Measurements from ENCODE around the gene FILIP1L.

Gene FILIP1L

GRCh38 chr3:100002599-100003350, 111.5 kb downstream of the FILIP1L start:
- no peaks in the 10 kb centered on the region for H3K9me3 ChIP-seq (ENCODE audit: control insufficient read depth in 1 of 2, low read length in 2 of 2)
- no peaks in the 10 kb centered on the region for H3K27me3 ChIP-seq (ENCODE audit: low read depth, low read length)
- H3K4me3 ChIP-seq (ENCODE audit: low read depth in 1 of 2, low read length in 2 of 2), result no peak overlapping the region
- H3K4me1 ChIP-seq (ENCODE audit: control insufficient read depth in 1 of 2, insufficient read depth in 2 of 2, low read length in 2 of 2), result peaks cover 3 to 11% of the 10 kb centered on the region in 2 donors
- H3K36me3 ChIP-seq (ENCODE audit: control insufficient read depth in 1 of 2, insufficient read depth in 2 of 2, low read length in 2 of 2), result no peaks in the 10 kb centered on the region
- peak overlapping the region; percentile 41 for H3K27ac ChIP-seq (ENCODE audit: low read length)

- Histone ChIP-seq H3K27me3 (ENCODE audit: low read depth, low read length) (no peaks in the 10 kb centered on the region), H3K9me3 (ENCODE audit: control insufficient read depth in 1 of 2, low read length in 2 of 2) (no peaks in the 10 kb centered on the region), H3K4me1 (ENCODE audit: control insufficient read depth in 1 of 2, insufficient read depth in 2 of 2, low read length in 2 of 2) (peaks cover 3 to 5% of the 10 kb centered on the region in 2 donors), H3K4me3 (ENCODE audit: low read depth in 1 of 2, low read length in 2 of 2) (no peak overlapping the region), H3K36me3 (ENCODE audit: control insufficient read depth in 1 of 2, insufficient read depth in 2 of 2, low read length in 2 of 2) (no peaks in the 10 kb centered on the region), H3K27ac (ENCODE audit: low read length) (no peak overlapping the region)
Observed at GRCh38 chr3:100001526-100002270, 112.6 kb downstream of the FILIP1L start.

GRCh38 chr3:100001083-100001482, 113.2 kb downstream of the FILIP1L start:
- Histone ChIP-seq H3K27ac (ENCODE audit: low read length) (no peak overlapping the region), H3K27me3 (ENCODE audit: low read depth, low read length) (no peaks in the 10 kb centered on the region), H3K9me3 (ENCODE audit: control insufficient read depth in 1 of 2, low read length in 2 of 2) (no peaks in the 10 kb centered on the region), H3K4me3 (ENCODE audit: low read depth in 1 of 2, low read length in 2 of 2) (no peak overlapping the region), H3K36me3 (ENCODE audit: control insufficient read depth in 1 of 2, insufficient read depth in 2 of 2, low read length in 2 of 2) (no peaks in the 10 kb centered on the region), H3K4me1 (ENCODE audit: control insufficient read depth in 1 of 2, insufficient read depth in 2 of 2, low read length in 2 of 2) (peaks cover 0 to 3% of the 10 kb centered on the region in 2 donors)

GRCh38 chr3:99999536-99999935, 114.8 kb downstream of the FILIP1L start:
- H3K27me3 ChIP-seq (ENCODE audit: low read depth, low read length), result no peaks in the 10 kb centered on the region
- H3K36me3 ChIP-seq (ENCODE audit: control insufficient read depth in 1 of 2, insufficient read depth in 2 of 2, low read length in 2 of 2), result no peaks in the 10 kb centered on the region
- H3K27ac ChIP-seq (ENCODE audit: low read length), result no peak overlapping the region
- no peak overlapping the region for H3K4me3 ChIP-seq (ENCODE audit: low read depth in 1 of 2, low read length in 2 of 2)
- H3K9me3 ChIP-seq (ENCODE audit: control insufficient read depth in 1 of 2, low read length in 2 of 2), result no peaks in the 10 kb centered on the region
- H3K4me1 ChIP-seq (ENCODE audit: control insufficient read depth in 1 of 2, insufficient read depth in 2 of 2, low read length in 2 of 2), result peaks cover 0 to 3% of the 10 kb centered on the region in 2 donors

GRCh38 chr3:99997293-99997692, 117.0 kb downstream of the FILIP1L start:
- Histone ChIP-seq H3K4me1 (ENCODE audit: control insufficient read depth in 1 of 2, insufficient read depth in 2 of 2, low read length in 2 of 2) (no peaks in the 10 kb centered on the region), H3K36me3 (ENCODE audit: control insufficient read depth in 1 of 2, insufficient read depth in 2 of 2, low read length in 2 of 2) (no peaks in the 10 kb centered on the region), H3K4me3 (ENCODE audit: low read depth in 1 of 2, low read length in 2 of 2) (no peak overlapping the region), H3K27ac (ENCODE audit: low read length) (no peak overlapping the region), H3K27me3 (ENCODE audit: low read depth, low read length) (no peaks in the 10 kb centered on the region), H3K9me3 (ENCODE audit: control insufficient read depth in 1 of 2, low read length in 2 of 2) (no peaks in the 10 kb centered on the region)

GRCh38 chr3:99990179-99990578, 124.1 kb downstream of the FILIP1L start:
- H3K4me3 ChIP-seq (ENCODE audit: low read depth in 1 of 2, low read length in 2 of 2), result no peak overlapping the region
- no peaks in the 10 kb centered on the region for H3K9me3 ChIP-seq (ENCODE audit: control insufficient read depth in 1 of 2, low read length in 2 of 2)
- no peaks in the 10 kb centered on the region for H3K4me1 ChIP-seq (ENCODE audit: control insufficient read depth in 1 of 2, insufficient read depth in 2 of 2, low read length in 2 of 2)
- no peaks in the 10 kb centered on the region for H3K36me3 ChIP-seq (ENCODE audit: control insufficient read depth in 1 of 2, insufficient read depth in 2 of 2, low read length in 2 of 2)
- no peaks in the 10 kb centered on the region for H3K27me3 ChIP-seq (ENCODE audit: low read depth, low read length)
- no peak overlapping the region for H3K27ac ChIP-seq (ENCODE audit: low read length)

- H3K4me1 ChIP-seq (ENCODE audit: control insufficient read depth in 1 of 2, insufficient read depth in 2 of 2, low read length in 2 of 2), result no peaks in the 10 kb centered on the region
- no peaks in the 10 kb centered on the region for H3K36me3 ChIP-seq (ENCODE audit: control insufficient read depth in 1 of 2, insufficient read depth in 2 of 2, low read length in 2 of 2)
- H3K27ac ChIP-seq (ENCODE audit: low read length), result no peak overlapping the region
- H3K27me3 ChIP-seq (ENCODE audit: low read depth, low read length), result no peaks in the 10 kb centered on the region
- H3K4me3 ChIP-seq (ENCODE audit: low read depth in 1 of 2, low read length in 2 of 2), result no peak overlapping the region
- H3K9me3 ChIP-seq (ENCODE audit: control insufficient read depth in 1 of 2, low read length in 2 of 2), result no peaks in the 10 kb centered on the region
Observed at GRCh38 chr3:99984668-99985067, 129.6 kb downstream of the FILIP1L start.

- H3K4me3 ChIP-seq (ENCODE audit: low read depth in 1 of 2, low read length in 2 of 2), result no peak overlapping the region
- no peaks in the 10 kb centered on the region for H3K36me3 ChIP-seq (ENCODE audit: control insufficient read depth in 1 of 2, insufficient read depth in 2 of 2, low read length in 2 of 2)
- H3K4me1 ChIP-seq (ENCODE audit: control insufficient read depth in 1 of 2, insufficient read depth in 2 of 2, low read length in 2 of 2), result no peaks in the 10 kb centered on the region
- H3K27me3 ChIP-seq (ENCODE audit: low read depth, low read length), result no peaks in the 10 kb centered on the region
- no peak overlapping the region for H3K27ac ChIP-seq (ENCODE audit: low read length)
- H3K9me3 ChIP-seq (ENCODE audit: control insufficient read depth in 1 of 2, low read length in 2 of 2), result no peaks in the 10 kb centered on the region
Observed at GRCh38 chr3:99984139-99984538, 130.2 kb downstream of the FILIP1L start.

GRCh38 chr3:99982650-99983049, 131.7 kb downstream of the FILIP1L start:
- Histone ChIP-seq H3K27me3 (ENCODE audit: low read depth, low read length) (no peaks in the 10 kb centered on the region), H3K36me3 (ENCODE audit: control insufficient read depth in 1 of 2, insufficient read depth in 2 of 2, low read length in 2 of 2) (no peaks in the 10 kb centered on the region), H3K9me3 (ENCODE audit: control insufficient read depth in 1 of 2, low read length in 2 of 2) (no peaks in the 10 kb centered on the region), H3K27ac (ENCODE audit: low read length) (no peak overlapping the region), H3K4me3 (ENCODE audit: low read depth in 1 of 2, low read length in 2 of 2) (no peak overlapping the region), H3K4me1 (ENCODE audit: control insufficient read depth in 1 of 2, insufficient read depth in 2 of 2, low read length in 2 of 2) (no peaks in the 10 kb centered on the region)

- H3K4me1 ChIP-seq (ENCODE audit: control insufficient read depth in 1 of 2, insufficient read depth in 2 of 2, low read length in 2 of 2), result no peaks in the 10 kb centered on the region
- no peak overlapping the region for H3K27ac ChIP-seq (ENCODE audit: low read length)
- H3K9me3 ChIP-seq (ENCODE audit: control insufficient read depth in 1 of 2, low read length in 2 of 2), result no peaks in the 10 kb centered on the region
- no peaks in the 10 kb centered on the region for H3K36me3 ChIP-seq (ENCODE audit: control insufficient read depth in 1 of 2, insufficient read depth in 2 of 2, low read length in 2 of 2)
- no peak overlapping the region for H3K4me3 ChIP-seq (ENCODE audit: low read depth in 1 of 2, low read length in 2 of 2)
- no peaks in the 10 kb centered on the region for H3K27me3 ChIP-seq (ENCODE audit: low read depth, low read length)
Observed at GRCh38 chr3:99981138-99981537, 133.2 kb downstream of the FILIP1L start.

- no peaks in the 10 kb centered on the region for H3K36me3 ChIP-seq (ENCODE audit: control insufficient read depth in 1 of 2, insufficient read depth in 2 of 2, low read length in 2 of 2)
- H3K4me3 ChIP-seq (ENCODE audit: low read depth in 1 of 2, low read length in 2 of 2), result no peak overlapping the region
- no peaks in the 10 kb centered on the region for H3K4me1 ChIP-seq (ENCODE audit: control insufficient read depth in 1 of 2, insufficient read depth in 2 of 2, low read length in 2 of 2)
- no peak overlapping the region for H3K27ac ChIP-seq (ENCODE audit: low read length)
- H3K27me3 ChIP-seq (ENCODE audit: low read depth, low read length), result no peaks in the 10 kb centered on the region
- H3K9me3 ChIP-seq (ENCODE audit: control insufficient read depth in 1 of 2, low read length in 2 of 2), result no peaks in the 10 kb centered on the region
Observed at GRCh38 chr3:99980606-99981005, 133.7 kb downstream of the FILIP1L start.

Data from muscle layer of duodenum (tissue), 2 donors.